NCI-H1436 treated with DMSO at 0.1 percent for 48 hours (cell line): ENCODE data around the gene FAM107A.

Experiments
- DNase-seq: peaks from one replicate; lab custom pipeline; 2025; lab: John Stamatoyannopoulos, UW

FAM107A gene

GRCh38 chr3:58577269-58577821 is at the start of gene FAM107A:
FAM107A (minus strand) TSS chr3:58577391; CDS start chr3:58569860, 7,531 bp downstream.
- no peak for DNase-seq

GRCh38 chr3:58625196-58625824 is 48.1 kb upstream of the FAM107A start:
- DNase-seq = no peak

- DNase-seq = no peak
Observed at GRCh38 chr3:58624550-58624949, 47.4 kb upstream of the FAM107A start.

DNA sequence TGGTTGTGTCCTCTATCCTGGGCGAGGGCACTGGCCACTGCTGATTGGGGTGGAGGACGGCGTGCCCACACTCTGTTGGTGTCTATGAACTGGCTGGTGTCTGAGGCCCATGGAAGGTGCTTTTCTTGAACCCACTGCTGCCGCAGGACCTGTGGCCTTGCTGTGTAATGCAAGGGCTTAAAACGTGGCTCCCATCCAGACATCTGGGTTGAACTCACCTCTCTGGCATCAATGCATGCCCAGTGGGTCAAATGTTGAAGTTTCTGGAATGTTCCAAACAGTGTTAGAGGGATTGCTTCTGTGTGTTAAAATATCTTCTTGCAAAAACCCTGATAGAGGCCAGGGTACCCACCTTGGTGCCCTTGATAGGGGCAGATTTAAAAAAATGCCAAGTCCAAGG is 46.8 kb upstream of the FAM107A start:
- no peak for DNase-seq

DNA sequence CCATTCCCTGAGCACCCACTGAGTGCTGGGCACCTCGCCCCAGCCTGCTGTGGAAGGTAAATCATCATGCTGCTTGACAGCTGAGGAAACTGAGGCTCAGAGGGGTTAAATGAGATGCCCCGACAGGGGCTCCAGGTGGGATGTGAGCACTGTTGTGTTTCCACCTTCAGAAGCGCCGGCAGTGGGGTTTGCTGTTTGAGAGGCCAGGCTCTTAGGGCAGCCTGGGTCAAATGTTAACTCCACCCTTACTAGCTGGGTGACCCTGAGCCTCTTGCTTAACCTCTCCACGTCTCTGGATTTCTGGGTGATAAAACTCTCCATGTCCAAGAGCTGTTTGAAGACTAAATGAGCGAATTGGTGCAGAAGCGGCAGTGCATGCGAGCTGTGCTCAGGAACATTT is 46.3 kb upstream of the FAM107A start:
- DNase-seq = no peak

DNA sequence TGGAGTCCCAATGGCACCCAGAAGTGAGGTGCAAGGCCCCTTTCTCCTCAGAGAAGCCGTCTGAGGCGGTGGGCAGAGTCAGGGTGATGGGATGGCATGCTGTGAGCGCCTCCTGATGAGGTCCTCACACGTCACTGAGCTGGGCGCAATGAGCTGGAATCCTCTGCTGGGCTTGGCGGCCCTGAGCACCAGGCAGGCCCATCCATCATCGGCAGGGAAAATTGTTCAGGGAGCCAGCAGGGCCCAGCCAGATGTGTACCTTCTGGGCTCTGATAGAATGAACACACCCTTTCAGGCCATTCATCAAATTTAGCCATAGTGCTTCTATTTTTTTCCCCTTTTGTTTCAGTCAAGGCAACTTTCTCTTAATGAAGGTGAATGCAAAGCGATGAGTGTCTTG is 45.7 kb upstream of the FAM107A start:
- DNase-seq = no peak

DNA sequence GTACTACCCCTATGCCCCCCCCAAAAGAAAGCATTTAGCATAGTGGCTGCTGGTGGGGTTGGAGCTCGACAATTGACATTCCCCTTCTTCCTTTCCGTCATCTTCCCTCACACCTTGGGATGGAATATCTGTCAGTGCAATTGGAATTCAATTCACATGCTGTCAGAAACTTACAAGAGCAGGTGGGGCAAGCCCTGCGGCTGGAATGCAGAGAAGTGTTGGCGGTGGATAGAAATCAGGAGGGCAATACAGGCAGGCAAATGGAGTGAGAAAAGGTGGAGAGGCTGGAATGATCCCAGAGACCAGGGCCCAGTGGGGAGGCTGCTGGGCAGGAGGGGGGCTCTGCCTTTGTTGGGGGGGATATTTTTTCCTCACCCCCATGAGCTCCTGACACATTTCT is 45.2 kb upstream of the FAM107A start:
- no peak for DNase-seq

DNA sequence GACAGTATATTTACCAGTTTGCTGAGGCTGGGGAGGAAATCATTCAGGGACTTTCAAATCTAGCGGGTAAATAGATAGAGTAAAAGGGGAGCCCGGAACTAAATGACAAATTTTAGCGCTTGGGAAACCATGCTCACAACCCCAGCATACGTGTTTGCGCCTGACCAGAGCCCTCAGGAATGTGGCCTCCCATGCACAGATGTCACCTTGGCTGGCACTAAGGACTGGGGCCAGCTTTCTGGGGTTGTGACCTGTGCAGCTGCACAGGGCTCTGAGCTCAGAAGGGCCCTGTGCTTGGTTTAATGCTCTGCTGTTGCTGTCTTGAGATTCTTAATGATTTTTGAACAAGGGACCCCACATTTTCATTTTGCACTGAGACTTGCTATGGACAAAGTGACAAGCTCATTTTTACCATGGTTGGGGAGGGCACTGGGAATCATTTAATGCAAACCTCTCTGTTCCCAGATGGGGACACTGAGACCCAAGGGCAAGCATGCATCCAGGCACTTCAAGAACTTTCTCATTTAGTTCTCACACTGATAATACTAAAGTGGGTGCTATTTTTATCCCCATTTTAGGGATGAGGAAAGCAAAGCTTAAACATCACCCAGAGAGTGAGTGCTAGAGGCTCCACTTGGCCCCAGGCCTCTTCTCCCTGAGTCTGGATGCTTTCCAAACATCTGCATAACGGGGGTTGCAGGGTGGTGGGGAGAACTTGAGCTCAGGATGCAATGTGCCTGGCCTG is 44.1 kb upstream of the FAM107A start:
- no peak for DNase-seq

GRCh38 chr3:58620421-58620820 is 43.2 kb upstream of the FAM107A start:
- no peak for DNase-seq

GRCh38 chr3:58617338-58617761 is 40.2 kb upstream of the FAM107A start:
- no peak for DNase-seq

DNA sequence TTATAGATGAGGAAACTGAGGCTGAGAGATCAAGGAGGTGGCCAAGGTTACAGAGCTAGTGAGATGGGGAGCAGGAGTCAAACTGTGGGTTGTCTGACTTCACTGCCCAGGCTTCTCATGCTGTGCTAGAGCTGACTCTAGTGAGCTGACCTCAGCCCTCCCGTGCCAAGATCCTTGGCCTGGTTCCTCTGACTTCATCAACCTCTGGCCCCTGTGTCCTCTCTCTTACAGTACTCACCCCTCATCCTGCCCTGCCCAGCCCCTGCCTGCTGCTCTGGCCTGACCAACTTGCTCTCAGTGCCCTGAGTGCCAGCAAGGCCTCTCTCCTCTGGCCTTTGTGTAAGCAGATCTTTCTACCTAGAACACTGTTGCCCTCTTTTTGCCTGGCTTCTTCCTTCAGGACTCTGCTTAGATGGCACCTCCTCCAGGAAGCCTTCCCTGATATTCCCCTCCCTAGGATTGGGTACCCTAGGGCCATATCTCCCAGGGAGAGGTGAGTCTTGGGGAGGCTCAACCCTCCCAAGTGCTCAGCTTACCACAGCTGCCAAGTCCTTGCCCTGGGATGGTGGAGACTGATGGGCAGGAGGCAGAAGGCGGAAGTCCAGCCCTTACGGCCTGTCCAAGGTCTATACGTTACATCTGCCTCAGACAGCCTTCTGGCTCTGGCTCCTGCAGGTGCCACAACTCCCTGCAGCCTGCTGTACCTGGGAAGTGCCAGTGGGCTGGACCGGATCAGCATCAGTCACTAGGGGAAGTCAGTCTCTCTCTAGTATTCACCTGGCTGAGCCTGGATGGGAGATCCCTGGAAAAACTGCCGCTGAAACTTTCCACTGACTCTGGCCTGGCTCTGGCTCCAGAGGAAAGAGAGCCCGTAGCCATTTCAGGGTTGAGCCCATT is 36.3 kb upstream of the FAM107A start:
- DNase-seq = no peak

DNA sequence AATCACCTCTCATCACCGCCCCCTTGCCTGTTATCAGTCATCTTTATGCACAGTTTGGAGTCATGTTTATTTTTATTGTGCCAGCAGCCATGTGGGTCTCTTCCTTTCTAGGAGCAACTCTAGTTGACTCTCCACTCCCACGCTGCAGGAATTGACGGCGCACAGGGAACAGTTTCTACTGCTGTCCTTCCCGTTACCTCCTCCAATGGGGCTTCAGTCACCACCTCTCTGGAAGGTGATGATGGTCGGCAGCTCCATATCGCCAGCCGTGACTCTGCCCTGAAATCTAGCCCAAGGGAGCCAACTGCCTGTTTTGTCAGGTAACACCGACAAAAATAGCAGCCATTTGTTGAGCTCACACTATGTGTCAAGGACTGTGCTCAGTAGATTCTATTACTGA is 35.6 kb upstream of the FAM107A start:
- DNase-seq = no peak

- no peak for DNase-seq
Observed at GRCh38 chr3:58609990-58610389, 32.8 kb upstream of the FAM107A start.

DNA sequence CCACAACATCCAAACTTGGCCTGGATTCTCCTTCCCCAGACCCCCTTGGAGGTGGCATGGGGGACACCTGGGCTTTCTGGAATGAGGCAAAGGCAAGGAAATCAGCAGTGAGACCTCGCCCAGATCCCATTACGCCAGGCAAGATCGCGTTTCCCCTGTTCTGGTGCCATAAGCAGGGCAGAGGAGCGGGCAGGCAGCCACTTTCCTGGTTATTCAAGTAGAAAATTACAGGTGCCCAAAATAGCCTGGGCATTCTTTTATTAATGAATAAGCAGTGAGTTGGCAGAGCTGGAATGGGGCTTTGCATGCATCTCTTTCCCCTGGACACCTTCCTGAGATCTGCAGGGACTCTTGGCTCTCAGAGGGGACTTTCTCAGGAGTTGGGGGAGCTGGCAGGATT is 31.5 kb upstream of the FAM107A start:
- no peak for DNase-seq

DNA sequence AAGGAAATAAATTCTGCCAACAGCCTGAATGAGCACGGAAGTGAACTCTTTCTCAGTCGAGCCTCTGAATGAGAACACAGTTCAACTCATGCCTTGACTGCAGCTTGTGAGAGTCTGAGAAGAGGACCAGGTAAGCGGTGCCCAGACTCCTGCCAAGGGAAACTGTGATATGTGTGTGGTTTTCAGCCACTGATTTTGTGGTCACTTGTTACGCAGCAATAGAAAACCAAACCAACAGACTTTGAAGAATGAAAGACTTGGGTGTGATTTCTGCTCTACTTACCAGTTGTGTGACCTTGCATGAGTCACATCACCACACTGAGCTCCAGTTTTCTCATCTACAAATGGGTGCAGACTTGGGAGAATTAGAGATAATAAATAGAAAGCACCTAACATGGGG is 30.6 kb upstream of the FAM107A start:
- no peak for DNase-seq

GRCh38 chr3:58606693-58607092 is 29.5 kb upstream of the FAM107A start:
- DNase-seq = no peak

DNA sequence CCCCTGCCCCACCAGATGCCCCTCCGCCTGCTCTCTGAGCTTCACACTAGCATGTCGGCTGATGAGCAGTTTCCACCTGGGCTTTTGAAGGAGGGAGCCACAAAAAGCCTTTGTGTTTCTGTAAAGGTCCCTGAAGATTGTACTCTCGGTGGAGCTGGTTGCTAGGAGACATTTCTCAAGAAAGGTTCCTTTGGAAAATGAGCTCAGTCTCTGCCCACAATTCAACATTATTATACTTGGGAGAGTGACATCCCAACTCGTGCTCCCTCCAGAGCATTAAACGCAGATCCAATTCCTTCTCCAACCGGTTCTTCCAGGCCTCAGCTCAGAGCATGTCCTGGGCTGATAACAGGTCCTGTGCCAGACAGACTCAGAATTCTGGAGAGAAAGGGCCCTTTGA is 26.8 kb upstream of the FAM107A start:
- DNase-seq = no peak

DNA sequence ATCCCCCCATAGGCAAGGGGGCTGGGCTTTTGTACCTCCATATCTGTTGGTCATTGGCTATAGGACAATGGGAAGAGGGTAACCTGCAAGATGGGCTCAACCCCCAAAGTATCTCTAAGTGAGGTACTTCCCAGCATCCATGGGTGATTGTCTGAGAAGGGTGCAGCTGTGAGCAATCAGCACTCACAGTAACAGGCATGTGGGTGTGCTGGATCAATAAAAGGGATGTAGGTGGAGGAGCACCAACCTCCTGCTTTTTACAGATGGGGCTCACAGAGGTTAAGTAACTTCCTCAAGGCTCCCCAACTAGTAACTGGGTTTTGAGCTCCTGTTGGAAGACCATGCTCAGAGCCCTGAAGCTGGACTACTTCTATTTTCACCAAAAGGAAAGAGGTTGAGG is 26.4 kb upstream of the FAM107A start:
- DNase-seq = no peak

- no peak for DNase-seq
Observed at GRCh38 chr3:58597770-58598310, 20.6 kb upstream of the FAM107A start.

- no peak for DNase-seq
Observed at GRCh38 chr3:58596834-58597518, 19.8 kb upstream of the FAM107A start.

DNA sequence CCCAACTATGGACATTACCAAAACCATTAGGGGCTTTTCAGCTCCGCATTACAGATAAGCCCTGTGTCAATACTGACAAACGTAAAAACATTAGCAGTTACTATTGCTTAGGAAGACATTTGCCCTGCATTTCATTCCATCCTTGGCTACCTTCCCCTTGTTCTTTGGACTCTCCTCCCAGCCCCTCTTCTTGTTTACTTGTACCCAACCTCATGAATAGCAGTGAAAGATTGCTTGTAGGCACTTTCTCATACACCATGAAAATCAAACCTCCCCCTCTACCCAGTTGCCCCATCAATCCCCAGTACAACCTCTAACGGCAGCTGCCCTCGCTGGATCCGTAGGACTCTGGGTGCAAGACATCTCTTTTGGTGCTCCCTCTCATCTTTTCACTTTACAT is 16.9 kb upstream of the FAM107A start:
- no peak for DNase-seq
